Measurements from ENCODE around the gene LHCGR. TPM values are rescaled to one million over a fixed set of nuclear protein-coding genes. Genes with fewer than 3 reads are reported as not detected.

Gene LHCGR
- total RNA-seq, 4 donors from 2014 or later, result not detected

GRCh38 chr2:48725696-48726494 is 29.6 kb downstream of the LHCGR start:
- Histone ChIP-seq H3K27ac (no peak overlapping the region), H3K9me3 (no peaks in the 10 kb centered on the region), H3K27me3 (no peaks in the 10 kb centered on the region), H3K4me3 (no peak overlapping the region), H3K4me1 (no peaks in the 10 kb centered on the region), H3K36me3 (no peaks in the 10 kb centered on the region)
- DNase-seq, result no peak
- intact Hi-C loops (cut with DNase I; ENCODE audit: low total_unique reads) (no loop called here), in situ Hi-C loops (cut with MboI; ENCODE audit: low pct_ligation_motif_present in 1 of 4, low pct_unique_long_range_greater_than_20kb in 1 of 4, low sequenced_read_pairs in 3 of 4) (no loop called here)
- WGBS, 2 donors (ENCODE audit: low coverage in 1 of 2), result 62 to 67% methylated on average over 3 to 7 of the region's 7 CpGs
- no peak for TF ChIP-seq EP300 (IDR thresholded peaks at IDR 0.05; ENCODE audit: low read depth)
- TF ChIP-seq CTCF (IDR thresholded peaks at IDR 0.05), result no peak
- TF ChIP-seq POLR2AphosphoS5 (IDR thresholded peaks at IDR 0.05), result no peak
- TF ChIP-seq POLR2A (IDR thresholded peaks at IDR 0.05), result no peak

- Histone ChIP-seq H3K27ac (no peak overlapping the region), H3K4me3 (no peak overlapping the region), H3K27me3 (peaks cover 9% of the 10 kb centered on the region), H3K4me1 (no peaks in the 10 kb centered on the region), H3K36me3 (no peaks in the 10 kb centered on the region), H3K9me3 (no peaks in the 10 kb centered on the region)
- intact Hi-C loops (cut with DNase I; ENCODE audit: low total_unique reads), result no loop called here
- TF ChIP-seq POLR2A (IDR thresholded peaks at IDR 0.05) (no peak), CTCF (IDR thresholded peaks at IDR 0.05) (no peak), EP300 (IDR thresholded peaks at IDR 0.05; ENCODE audit: low read depth) (no peak), POLR2AphosphoS5 (IDR thresholded peaks at IDR 0.05) (no peak)
- 69 to 79% methylated on average over 2 of the region's 2 CpGs for WGBS, 2 donors (ENCODE audit: low coverage in 1 of 2)
- no peak for DNase-seq
- in situ Hi-C loops (cut with MboI; ENCODE audit: low pct_ligation_motif_present in 1 of 4, low pct_unique_long_range_greater_than_20kb in 1 of 4, low sequenced_read_pairs in 3 of 4), result no loop called here
These were observed 31.2 kb downstream of the LHCGR start for GRCh38 chr2:48724278-48724677.

GRCh38 chr2:48723129-48723528 is 32.4 kb downstream of the LHCGR start:
- in situ Hi-C loops (cut with MboI; ENCODE audit: low pct_ligation_motif_present in 1 of 4, low pct_unique_long_range_greater_than_20kb in 1 of 4, low sequenced_read_pairs in 3 of 4), result no loop called here
- intact Hi-C loops (cut with DNase I; ENCODE audit: low total_unique reads), result no loop called here
- Histone ChIP-seq H3K9me3 (no peaks in the 10 kb centered on the region), H3K27ac (no peak overlapping the region), H3K36me3 (no peaks in the 10 kb centered on the region), H3K4me1 (no peaks in the 10 kb centered on the region), H3K27me3 (peaks cover 9% of the 10 kb centered on the region), H3K4me3 (no peak overlapping the region)
- TF ChIP-seq CTCF (IDR thresholded peaks at IDR 0.05) (no peak), POLR2AphosphoS5 (IDR thresholded peaks at IDR 0.05) (no peak), POLR2A (IDR thresholded peaks at IDR 0.05) (no peak), EP300 (IDR thresholded peaks at IDR 0.05; ENCODE audit: low read depth) (no peak)
- no peak for DNase-seq

GRCh38 chr2:48722391-48722790 is 33.1 kb downstream of the LHCGR start:
- 83 to 87% methylated on average over 1 of the region's 1 CpG for WGBS, 2 donors (ENCODE audit: low coverage in 1 of 2)
- no peaks in the 10 kb centered on the region for H3K4me1 ChIP-seq
- H3K9me3 ChIP-seq, result no peaks in the 10 kb centered on the region
- no peak overlapping the region for H3K4me3 ChIP-seq
- TF ChIP-seq EP300 (IDR thresholded peaks at IDR 0.05; ENCODE audit: low read depth) (no peak), CTCF (IDR thresholded peaks at IDR 0.05) (no peak)
- intact Hi-C loops (cut with DNase I; ENCODE audit: low total_unique reads), result no loop called here
- DNase-seq, result no peak
- in situ Hi-C loops (cut with MboI; ENCODE audit: low pct_ligation_motif_present in 1 of 4, low pct_unique_long_range_greater_than_20kb in 1 of 4, low sequenced_read_pairs in 3 of 4), result no loop called here
- H3K27me3 ChIP-seq, result peaks cover 9% of the 10 kb centered on the region
- no peak overlapping the region for H3K27ac ChIP-seq
- no peaks in the 10 kb centered on the region for H3K36me3 ChIP-seq
